HepG2 (cell line): ENCODE results near the gene NES. TPM values are rescaled to one million over a fixed set of nuclear protein-coding genes. Genes with fewer than 3 reads are reported as not detected.
A peak's percentile ranks its signal among the peaks of the same experiment; 100 is the strongest.

ENCODE experiments used
- AGO2 ChIP-seq: fragments of 200-400 bp; formaldehyde crosslinking; optimal IDR thresholded peaks from 2 replicates; pipeline ENCODE3; 2017; ENCODE audit warnings: mild to moderate bottlenecking, low read depth, low read length, moderate library complexity
- AKAP8 ChIP-seq: sonication (generic); formaldehyde crosslinking; IDR thresholded peaks from 2 replicates; pipeline ENCODE4 v1.5.1; 2020; ENCODE audit warnings: mild to moderate bottlenecking, missing genetic modification reagents
- ATF4 ChIP-seq, 2 experiments: fragments of 450-650 bp in 1 of 2; sonication (generic) in 1 of 2; formaldehyde crosslinking; IDR thresholded peaks; 2 replicates each; pipeline versions ENCODE4 v1.5.0 to v1.8.0; 2020 to 2022; ENCODE audit warnings: mild to moderate bottlenecking in 1 of 2, missing genetic modification reagents in 1 of 2
- BCL3 ChIP-seq: sonication (generic); formaldehyde crosslinking; IDR thresholded peaks from 2 replicates; pipeline ENCODE4 v1.5.1; 2020; ENCODE audit warnings: mild to moderate bottlenecking, missing genetic modification reagents, moderate library complexity
- E2F1 ChIP-seq: sonication (generic); formaldehyde crosslinking; IDR thresholded peaks from 2 replicates; pipeline ENCODE4 v1.5.0; 2020; ENCODE audit warnings: missing genetic modification reagents
- FOXC1 ChIP-seq: sonication (generic); formaldehyde crosslinking; IDR thresholded peaks from 2 replicates; pipeline ENCODE4 v1.8.0; 2022; ENCODE audit warnings: mild to moderate bottlenecking, missing genetic modification reagents, borderline replicate concordance
- HOXA5 ChIP-seq: sonication (generic); formaldehyde crosslinking; IDR thresholded peaks from 2 replicates; pipeline ENCODE4 v1.4.0; 2020; ENCODE audit warnings: missing genetic modification reagents
- KAT7 ChIP-seq: IDR thresholded peaks from 2 replicates; pipeline ENCODE4 v1.6.1; 2018; ENCODE audit warnings: borderline replicate concordance, missing compliant biosample characterization
- MXD4 ChIP-seq: IDR thresholded peaks from 2 replicates; pipeline ENCODE4 v1.6.1; 2016; ENCODE audit warnings: mild to moderate bottlenecking, missing biosample characterization, missing genetic modification reagents
- POLR2AphosphoS2 ChIP-seq: IDR thresholded peaks from 2 replicates; pipeline ENCODE4 v1.6.1; 2011; ENCODE audit warnings: low read depth, low read length, improper control_type of control experiment
- POLR2AphosphoS5 ChIP-seq: IDR thresholded peaks from 2 replicates; pipeline ENCODE4 v1.6.1; 2012; ENCODE audit warnings: low read depth, low read length
- SKI ChIP-seq: fragments of 450-650 bp; IDR thresholded peaks from one replicate; pipeline ENCODE4 v1.6.1; 2018; ENCODE audit warnings: mild to moderate bottlenecking; ENCODE audit not compliant: partially characterized antibody
- SMAD1 ChIP-seq: sonication (generic); formaldehyde crosslinking; IDR thresholded peaks from 2 replicates; pipeline ENCODE4 v1.4.0; 2020; ENCODE audit warnings: missing genetic modification reagents, low read depth, mild to moderate bottlenecking, borderline replicate concordance
- SNAI1 ChIP-seq: sonication (generic); formaldehyde crosslinking; IDR thresholded peaks from 2 replicates; pipeline ENCODE4 v1.5.0; 2020; ENCODE audit warnings: mild to moderate bottlenecking, missing genetic modification reagents, borderline replicate concordance
- ZFP41 ChIP-seq: sonication (generic); formaldehyde crosslinking; IDR thresholded peaks from 2 replicates; pipeline ENCODE4 v1.4.0; 2020; ENCODE audit warnings: mild to moderate bottlenecking, missing genetic modification reagents, borderline replicate concordance
- ZNF17 ChIP-seq: sonication (generic); formaldehyde crosslinking; IDR thresholded peaks from 2 replicates; pipeline ENCODE4 v1.5.0; 2020; ENCODE audit warnings: mild to moderate bottlenecking, missing genetic modification reagents
- ZNF44 ChIP-seq: sonication (generic); formaldehyde crosslinking; IDR thresholded peaks from 2 replicates; pipeline ENCODE4 v1.5.1; 2020; ENCODE audit warnings: mild to moderate bottlenecking, missing genetic modification reagents
- ZNF557 ChIP-seq: sonication (generic); formaldehyde crosslinking; IDR thresholded peaks from 2 replicates; pipeline ENCODE4 v1.4.0; 2020; ENCODE audit warnings: missing genetic modification reagents
- ZNF564 ChIP-seq: sonication (generic); formaldehyde crosslinking; IDR thresholded peaks from 2 replicates; pipeline ENCODE4 v1.8.1; 2023; ENCODE audit warnings: mild to moderate bottlenecking, missing genetic modification reagents
- ZNF660 ChIP-seq: sonication (generic); formaldehyde crosslinking; IDR thresholded peaks from 2 replicates; pipeline ENCODE4 v1.5.1; 2020; ENCODE audit warnings: mild to moderate bottlenecking, low read depth, missing genetic modification reagents, borderline replicate concordance
- ZNF737 ChIP-seq: sonication (generic); formaldehyde crosslinking; IDR thresholded peaks from 2 replicates; pipeline ENCODE4 v1.5.0; 2020; ENCODE audit warnings: missing genetic modification reagents, mild to moderate bottlenecking, borderline replicate concordance
- ZNF768 ChIP-seq: sonication (generic); formaldehyde crosslinking; IDR thresholded peaks from 2 replicates; pipeline ENCODE4 v1.4.0; 2020; ENCODE audit warnings: missing genetic modification reagents
- ZNF780A ChIP-seq: sonication (generic); formaldehyde crosslinking; IDR thresholded peaks from 2 replicates; pipeline ENCODE4 v1.8.0; 2022; ENCODE audit warnings: mild to moderate bottlenecking, missing genetic modification reagents, moderate library complexity
- polyA plus RNA-seq, 8 experiments: library from polyadenylated mRNA; depleted of rRNA in 3 of 8; stranded (reverse) in 7 of 8; unstranded in 1 of 8; fragments of >200 nt; fragmentation: Illumina TruSeq in 4 of 8; extraction: Trizol in 4 of 8; gene quantifications; 2 replicates each; pipeline versions ENCODE4 v1.2.1 to v1.2.3, GENCODE V29; 2011 to 2016; ENCODE audit warnings: low read depth in 4 of 8, missing spikeins in 1 of 8, mixed read lengths in 1 of 8; ENCODE audit not compliant: insufficient read depth in 1 of 8
- total RNA-seq, 5 experiments: library from RNA; depleted of rRNA; stranded (reverse); fragments of >200 nt; fragmentation: Illumina TruSeq; extraction: Trizol; gene quantifications; 2 replicates each; pipeline ENCODE4 v1.2.3, GENCODE V29; 2016; ENCODE audit warnings: low read depth in 1 of 5
- TF ChIP-seq, protein P1 (sequence below): sonication (generic); formaldehyde crosslinking; IDR thresholded peaks from 2 replicates; pipeline ENCODE4 v1.4.0; 2020; ENCODE audit warnings: mild to moderate bottlenecking, missing genetic modification reagents
- TF ChIP-seq, protein P2 (sequence below): sonication (generic); formaldehyde crosslinking; IDR thresholded peaks from 2 replicates; pipeline ENCODE4 v1.8.1; 2023; ENCODE audit warnings: mild to moderate bottlenecking, inconsistent platforms, moderate library complexity, missing genetic modification reagents, borderline replicate concordance

NES gene
- total and polyA plus RNA-seq, 2 of the 13 experiments (the other 11 are each of a cell fraction or from before 2014, with no cell fraction given), result 1.7 to 16.6 TPM

GRCh38 chr1:156659988-156660751 is 17.0 kb downstream of the NES start (continued):
- TF ChIP-seq AGO2, result peak; percentile 96
- no peak for TF ChIP-seq MXD4 (CRISPR knock-in tag)
- TF ChIP-seq ZNF564 (CRISPR knock-in tag), result peak; percentile 71; the same call in 1 of the 2 replicates
- peak; percentile 17; the same call in 1 of the 2 replicates for TF ChIP-seq AKAP8 (CRISPR knock-in tag)
- no peak for TF ChIP-seq E2F1
- peak; percentile 26; the same call in 1 of the 2 replicates for TF ChIP-seq SMAD1 (CRISPR knock-in tag)
- TF ChIP-seq, protein P1, sequence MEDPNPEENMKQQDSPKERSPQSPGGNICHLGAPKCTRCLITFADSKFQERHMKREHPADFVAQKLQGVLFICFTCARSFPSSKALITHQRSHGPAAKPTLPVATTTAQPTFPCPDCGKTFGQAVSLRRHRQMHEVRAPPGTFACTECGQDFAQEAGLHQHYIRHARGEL (CRISPR knock-in tag), result 0 out of 2 replicates have a peak, but pooled peaks have one; percentile 20
- 0 out of 2 replicates have a peak, but pooled peaks have one; percentile 21 for TF ChIP-seq ZFP41 (CRISPR knock-in tag)
- peak; percentile 59 for TF ChIP-seq ZNF768 (CRISPR knock-in tag)
- TF ChIP-seq ZNF737 (CRISPR knock-in tag), result no peak
- TF ChIP-seq, protein P2, sequence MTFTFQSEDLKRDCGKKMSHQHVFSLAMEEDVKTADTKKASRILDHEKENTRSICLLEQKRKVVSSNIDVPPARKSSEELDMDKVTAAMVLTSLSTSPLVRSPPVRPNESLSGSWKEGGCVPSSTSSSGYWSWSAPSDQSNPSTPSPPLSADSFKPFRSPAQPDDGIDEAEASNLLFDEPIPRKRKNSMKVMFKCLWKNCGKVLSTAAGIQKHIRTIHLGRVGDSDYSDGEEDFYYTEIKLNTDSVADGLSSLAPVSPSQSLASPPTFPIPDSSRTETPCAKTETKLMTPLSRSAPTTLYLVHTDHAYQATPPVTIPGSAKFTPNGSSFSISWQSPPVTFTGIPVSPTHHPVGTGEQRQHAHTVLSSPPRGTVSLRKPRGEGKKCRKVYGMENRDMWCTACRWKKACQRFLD (CRISPR knock-in tag), result no peak
- TF ChIP-seq ZNF557 (CRISPR knock-in tag), result 0 out of 2 replicates have a peak, but pooled peaks have one; percentile 73
- no peak for TF ChIP-seq FOXC1 (CRISPR knock-in tag)
- 0 out of 2 replicates have a peak, but pooled peaks have one; percentile 20 for TF ChIP-seq ZNF780A (CRISPR knock-in tag)
- TF ChIP-seq BCL3 (CRISPR knock-in tag), result no peak; the same call in 1 of the 2 replicates
- 0 out of 2 replicates have a peak, but pooled peaks have one; percentile 55 for TF ChIP-seq ZNF44 (CRISPR knock-in tag)
- TF ChIP-seq POLR2AphosphoS5, result peak; percentile 62
- TF ChIP-seq KAT7 (CRISPR knock-in tag), result peak; percentile 80; the same call in 1 of the 2 replicates
- peak; percentile 9 for TF ChIP-seq SKI
- TF ChIP-seq SNAI1 (CRISPR knock-in tag), result peak; percentile 65; the same call in 1 of the 2 replicates
- TF ChIP-seq HOXA5 (CRISPR knock-in tag), result no peak; the same call in 1 of the 2 replicates
- TF ChIP-seq ATF4 (CRISPR knock-in tag; IDR thresholded peaks at IDR 0.05), result peak in 1 of 2 experiments; percentile 58; a peak in 2 of 4 replicates
- no peak for TF ChIP-seq ZNF17 (CRISPR knock-in tag)
- no peak for TF ChIP-seq ZNF660 (CRISPR knock-in tag)
- peak; percentile 71; the same call in 1 of the 2 replicates for TF ChIP-seq POLR2AphosphoS2
